Liver (tissue), 9 donors: ENCODE results near the gene COBL. TPM values are rescaled to one million over a fixed set of nuclear protein-coding genes. Genes with fewer than 3 reads are reported as not detected.

Experiments
- DNase-seq: peaks from one replicate; pipeline ENCODE4 v3.0.0-alpha.2; 2017; ENCODE audit warnings: low spot score
- H3K27ac ChIP-seq, 2 donors: one replicate each; pipeline ENCODE4 v1.7.0; 2013; ENCODE audit warnings: inconsistent platforms in 2 of 2, low read length in 2 of 2, control low read depth in 1 of 2, low read depth in 1 of 2, mild to moderate bottlenecking in 1 of 2
- H3K27me3 ChIP-seq, 4 donors: one replicate each; pipeline versions ENCODE4 v1.6.1 to v1.7.0; 2013; ENCODE audit warnings: low read length in 3 of 4, inconsistent platforms in 1 of 4, mild to moderate bottlenecking in 1 of 4, moderate library complexity in 1 of 4; ENCODE audit not compliant: control insufficient read depth in 4 of 4, insufficient read depth in 4 of 4
- H3K36me3 ChIP-seq, 4 donors: one replicate each; pipeline versions ENCODE4 v1.6.1 to v1.7.0; 2013; ENCODE audit warnings: low read length in 3 of 4, mild to moderate bottlenecking in 3 of 4, low read depth in 1 of 4, moderate library complexity in 1 of 4; ENCODE audit not compliant: control insufficient read depth in 4 of 4, insufficient read depth in 3 of 4
- H3K4me1 ChIP-seq, 4 donors: one replicate each; pipeline versions ENCODE4 v1.6.1 to v1.7.0; 2013; ENCODE audit warnings: low read length in 3 of 4, mild to moderate bottlenecking in 3 of 4, moderate library complexity in 1 of 4; ENCODE audit not compliant: control insufficient read depth in 4 of 4, insufficient read depth in 4 of 4
- H3K4me3 ChIP-seq, 3 donors: one replicate each; pipeline versions ENCODE4 v1.6.1 to v1.7.0; 2013; ENCODE audit warnings: low read length in 3 of 3, control low read depth in 1 of 3, low read depth in 1 of 3, mild to moderate bottlenecking in 1 of 3
- H3K9ac ChIP-seq, 2 donors: one replicate each; pipeline ENCODE4 v1.7.0; 2013; ENCODE audit warnings: low read length in 2 of 2, mild to moderate bottlenecking in 2 of 2, moderate library complexity in 2 of 2, control low read depth in 1 of 2, low read depth in 1 of 2
- H3K9me3 ChIP-seq, 4 donors: one replicate each; pipeline versions ENCODE4 v1.6.1 to v1.7.0; 2013; ENCODE audit warnings: low read length in 3 of 4; ENCODE audit not compliant: control insufficient read depth in 4 of 4
- EGR1 ChIP-seq, 2 donors: IDR thresholded peaks; 2 replicates each; pipeline ENCODE4 v1.6.1; 2016 to 2018; ENCODE audit warnings: antibody characterized with exemption in 2 of 2, low read depth in 2 of 2
- FOXA1 ChIP-seq: IDR thresholded peaks from 2 replicates; pipeline ENCODE4 v1.6.1; 2016; ENCODE audit warnings: antibody characterized with exemption
- FOXA2 ChIP-seq: IDR thresholded peaks from 2 replicates; pipeline ENCODE4 v1.6.1; 2016; ENCODE audit warnings: antibody characterized with exemption
- GABPA ChIP-seq, 2 donors: IDR thresholded peaks in 1 of 2; conservative IDR thresholded peaks in 1 of 2; 2 replicates each; pipeline ENCODE4 v1.6.1; 2016; ENCODE audit warnings: antibody characterized with exemption in 2 of 2, mild to moderate bottlenecking in 1 of 2, moderate library complexity in 1 of 2
- HNF4A ChIP-seq, 2 donors: conservative IDR thresholded peaks; 2 replicates each; pipeline ENCODE4 v1.6.1; 2016; ENCODE audit warnings: antibody characterized with exemption in 2 of 2, mild to moderate bottlenecking in 2 of 2
- HNF4G ChIP-seq: IDR thresholded peaks from 2 replicates; pipeline ENCODE4 v1.6.1; 2016; ENCODE audit warnings: antibody characterized with exemption
- JUND ChIP-seq, 2 donors: IDR thresholded peaks; 2 replicates each; pipeline ENCODE4 v1.6.1; 2016; ENCODE audit warnings: antibody characterized with exemption in 2 of 2
- MAX ChIP-seq: IDR thresholded peaks from 2 replicates; pipeline ENCODE4 v1.6.1; 2016; ENCODE audit warnings: antibody characterized with exemption
- NR2F2 ChIP-seq: IDR thresholded peaks from 2 replicates; pipeline ENCODE4 v1.6.1; 2016; ENCODE audit warnings: antibody characterized with exemption
- RAD21 ChIP-seq, 2 donors: IDR thresholded peaks; 2 replicates each; pipeline ENCODE4 v1.6.1; 2016; ENCODE audit warnings: antibody characterized with exemption in 2 of 2, mild to moderate bottlenecking in 2 of 2
- RXRA ChIP-seq, 2 donors: IDR thresholded peaks; 2 replicates each; pipeline ENCODE4 v1.6.1; 2017 to 2018; ENCODE audit warnings: antibody characterized with exemption in 2 of 2, mild to moderate bottlenecking in 1 of 2
- SP1 ChIP-seq: IDR thresholded peaks from 2 replicates; pipeline ENCODE4 v1.6.1; 2018; ENCODE audit warnings: antibody characterized with exemption, mild to moderate bottlenecking
- TAF1 ChIP-seq: conservative IDR thresholded peaks from 2 replicates; pipeline ENCODE4 v1.6.1; 2016; ENCODE audit warnings: antibody characterized with exemption, mild to moderate bottlenecking
- YY1 ChIP-seq: IDR thresholded peaks from 2 replicates; pipeline ENCODE4 v1.6.1; 2016; ENCODE audit warnings: antibody characterized with exemption, mild to moderate bottlenecking
- WGBS: extraction: QIAGEN DNeasy Blood & Tissue Kit; methylation state at CpG from one replicate; pipeline ENCODE4 v1.1.7; 2013; 5-methylcytosine and 5-hydroxymethylcytosine counted together
- polyA plus RNA-seq, 2 donors: library from polyadenylated mRNA; stranded (reverse) in 1 of 2; unstranded in 1 of 2; fragments of 200-250 nt in 1 of 2; fragments of >200 nt in 1 of 2; fragmentation: Nextera tagmentation in 1 of 2; extraction: Ambion mirVana in 1 of 2; gene quantifications; one replicate each; pipeline versions ENCODE4 v1.2.1 to v1.2.3, GENCODE V29; 2013 to 2015
- total RNA-seq, 2 donors: library from RNA; depleted of rRNA; stranded (reverse); fragments of >200 nt; gene quantifications; one replicate each; pipeline ENCODE4 v1.2.3, GENCODE V29; 2014
- TF ChIP-seq, protein P1 (sequence below): IDR thresholded peaks from 2 replicates; pipeline ENCODE4 v1.6.1; 2016; ENCODE audit warnings: antibody characterized with exemption, mild to moderate bottlenecking
- TF ChIP-seq, protein P2 (sequence below): fragments of 150-350 bp; IDR thresholded peaks from 2 replicates; pipeline ENCODE4 v1.5.1; 2017; ENCODE audit warnings: improper control_type of control experiment, low read depth, low read length; ENCODE audit not compliant: missing input control
- TF ChIP-seq, protein P3 (sequence below): IDR thresholded peaks from 2 replicates; pipeline ENCODE4 v1.6.1; 2016; ENCODE audit warnings: antibody characterized with exemption
- TF ChIP-seq, protein P4 (sequence below): IDR thresholded peaks from 2 replicates; pipeline ENCODE4 v1.6.1; 2016; ENCODE audit warnings: antibody characterized with exemption
- donor health status: healthy.
- donor health status: healthy.
- donor health status: healthy.
- donor health status: healthy.
- donor health status: healthy.

COBL gene
- total and polyA plus RNA-seq, 4 donors = 5.8 to 18.7 (median 10.7) TPM

GRCh38 chr7:51012569-51013217 is 303.9 kb downstream of the COBL start:
- Histone ChIP-seq H3K4me3 (no peak overlapping the region), H3K4me1 (no peaks in the 10 kb centered on the region), H3K27me3 (no peaks in the 10 kb centered on the region), H3K36me3 (no peaks in the 10 kb centered on the region), H3K9ac (no peak overlapping the region), H3K9me3 (no peaks in the 10 kb centered on the region), H3K27ac (no peak overlapping the region)
- peak; percentile 24 for DNase-seq
- 78% methylated on average over 8 of the region's 8 CpGs for WGBS
- TF ChIP-seq EGR1 (IDR thresholded peaks at IDR 0.05; ENCODE audit: low read depth in 2 of 2) (no peak), NR2F2 (no peak), MAX (no peak)

GRCh38 chr7:51011710-51012350 is 304.8 kb downstream of the COBL start:
- Histone ChIP-seq H3K27me3 (no peaks in the 10 kb centered on the region), H3K4me1 (no peaks in the 10 kb centered on the region), H3K27ac (no peak overlapping the region), H3K9ac (no peak overlapping the region), H3K9me3 (no peaks in the 10 kb centered on the region), H3K36me3 (no peaks in the 10 kb centered on the region), H3K4me3 (no peak overlapping the region)
- no peak for TF ChIP-seq EGR1 (IDR thresholded peaks at IDR 0.05; ENCODE audit: low read depth in 2 of 2)
- 79% methylated on average over 7 of the region's 7 CpGs for WGBS
- peak; percentile 21 for DNase-seq

- no peaks in the 10 kb centered on the region for H3K4me1 ChIP-seq
- H3K9ac ChIP-seq = no peak overlapping the region
- H3K27me3 ChIP-seq = no peaks in the 10 kb centered on the region
- no peak overlapping the region for H3K4me3 ChIP-seq
- no peaks in the 10 kb centered on the region for H3K9me3 ChIP-seq
- DNase-seq = peak; percentile 21
- WGBS = 80% methylated on average over 7 of the region's 7 CpGs
- TF ChIP-seq RXRA (IDR thresholded peaks at IDR 0.05) (no peak), FOXA2 (no peak), YY1 (no peak), SP1 (no peak), TAF1 (no peak), MAX (no peak), GABPA (IDR thresholded peaks at IDR 0.05 in 1 of 2, conservative IDR thresholded peaks at IDR 0.05 in 1 of 2) (no peak), RAD21 (IDR thresholded peaks at IDR 0.05) (no peak), HNF4A (conservative IDR thresholded peaks at IDR 0.05) (no peak), EGR1 (IDR thresholded peaks at IDR 0.05; ENCODE audit: low read depth in 2 of 2) (no peak), FOXA1 (no peak), HNF4G (no peak), NR2F2 (no peak), JUND (IDR thresholded peaks at IDR 0.05) (no peak)
- TF ChIP-seq, protein P1, sequence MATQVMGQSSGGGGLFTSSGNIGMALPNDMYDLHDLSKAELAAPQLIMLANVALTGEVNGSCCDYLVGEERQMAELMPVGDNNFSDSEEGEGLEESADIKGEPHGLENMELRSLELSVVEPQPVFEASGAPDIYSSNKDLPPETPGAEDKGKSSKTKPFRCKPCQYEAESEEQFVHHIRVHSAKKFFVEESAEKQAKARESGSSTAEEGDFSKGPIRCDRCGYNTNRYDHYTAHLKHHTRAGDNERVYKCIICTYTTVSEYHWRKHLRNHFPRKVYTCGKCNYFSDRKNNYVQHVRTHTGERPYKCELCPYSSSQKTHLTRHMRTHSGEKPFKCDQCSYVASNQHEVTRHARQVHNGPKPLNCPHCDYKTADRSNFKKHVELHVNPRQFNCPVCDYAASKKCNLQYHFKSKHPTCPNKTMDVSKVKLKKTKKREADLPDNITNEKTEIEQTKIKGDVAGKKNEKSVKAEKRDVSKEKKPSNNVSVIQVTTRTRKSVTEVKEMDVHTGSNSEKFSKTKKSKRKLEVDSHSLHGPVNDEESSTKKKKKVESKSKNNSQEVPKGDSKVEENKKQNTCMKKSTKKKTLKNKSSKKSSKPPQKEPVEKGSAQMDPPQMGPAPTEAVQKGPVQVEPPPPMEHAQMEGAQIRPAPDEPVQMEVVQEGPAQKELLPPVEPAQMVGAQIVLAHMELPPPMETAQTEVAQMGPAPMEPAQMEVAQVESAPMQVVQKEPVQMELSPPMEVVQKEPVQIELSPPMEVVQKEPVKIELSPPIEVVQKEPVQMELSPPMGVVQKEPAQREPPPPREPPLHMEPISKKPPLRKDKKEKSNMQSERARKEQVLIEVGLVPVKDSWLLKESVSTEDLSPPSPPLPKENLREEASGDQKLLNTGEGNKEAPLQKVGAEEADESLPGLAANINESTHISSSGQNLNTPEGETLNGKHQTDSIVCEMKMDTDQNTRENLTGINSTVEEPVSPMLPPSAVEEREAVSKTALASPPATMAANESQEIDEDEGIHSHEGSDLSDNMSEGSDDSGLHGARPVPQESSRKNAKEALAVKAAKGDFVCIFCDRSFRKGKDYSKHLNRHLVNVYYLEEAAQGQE = no peak
- TF ChIP-seq, protein P2, sequence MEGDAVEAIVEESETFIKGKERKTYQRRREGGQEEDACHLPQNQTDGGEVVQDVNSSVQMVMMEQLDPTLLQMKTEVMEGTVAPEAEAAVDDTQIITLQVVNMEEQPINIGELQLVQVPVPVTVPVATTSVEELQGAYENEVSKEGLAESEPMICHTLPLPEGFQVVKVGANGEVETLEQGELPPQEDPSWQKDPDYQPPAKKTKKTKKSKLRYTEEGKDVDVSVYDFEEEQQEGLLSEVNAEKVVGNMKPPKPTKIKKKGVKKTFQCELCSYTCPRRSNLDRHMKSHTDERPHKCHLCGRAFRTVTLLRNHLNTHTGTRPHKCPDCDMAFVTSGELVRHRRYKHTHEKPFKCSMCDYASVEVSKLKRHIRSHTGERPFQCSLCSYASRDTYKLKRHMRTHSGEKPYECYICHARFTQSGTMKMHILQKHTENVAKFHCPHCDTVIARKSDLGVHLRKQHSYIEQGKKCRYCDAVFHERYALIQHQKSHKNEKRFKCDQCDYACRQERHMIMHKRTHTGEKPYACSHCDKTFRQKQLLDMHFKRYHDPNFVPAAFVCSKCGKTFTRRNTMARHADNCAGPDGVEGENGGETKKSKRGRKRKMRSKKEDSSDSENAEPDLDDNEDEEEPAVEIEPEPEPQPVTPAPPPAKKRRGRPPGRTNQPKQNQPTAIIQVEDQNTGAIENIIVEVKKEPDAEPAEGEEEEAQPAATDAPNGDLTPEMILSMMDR = no peak
- TF ChIP-seq, protein P3, sequence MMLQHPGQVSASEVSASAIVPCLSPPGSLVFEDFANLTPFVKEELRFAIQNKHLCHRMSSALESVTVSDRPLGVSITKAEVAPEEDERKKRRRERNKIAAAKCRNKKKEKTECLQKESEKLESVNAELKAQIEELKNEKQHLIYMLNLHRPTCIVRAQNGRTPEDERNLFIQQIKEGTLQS = no peak
- TF ChIP-seq, protein P4, sequence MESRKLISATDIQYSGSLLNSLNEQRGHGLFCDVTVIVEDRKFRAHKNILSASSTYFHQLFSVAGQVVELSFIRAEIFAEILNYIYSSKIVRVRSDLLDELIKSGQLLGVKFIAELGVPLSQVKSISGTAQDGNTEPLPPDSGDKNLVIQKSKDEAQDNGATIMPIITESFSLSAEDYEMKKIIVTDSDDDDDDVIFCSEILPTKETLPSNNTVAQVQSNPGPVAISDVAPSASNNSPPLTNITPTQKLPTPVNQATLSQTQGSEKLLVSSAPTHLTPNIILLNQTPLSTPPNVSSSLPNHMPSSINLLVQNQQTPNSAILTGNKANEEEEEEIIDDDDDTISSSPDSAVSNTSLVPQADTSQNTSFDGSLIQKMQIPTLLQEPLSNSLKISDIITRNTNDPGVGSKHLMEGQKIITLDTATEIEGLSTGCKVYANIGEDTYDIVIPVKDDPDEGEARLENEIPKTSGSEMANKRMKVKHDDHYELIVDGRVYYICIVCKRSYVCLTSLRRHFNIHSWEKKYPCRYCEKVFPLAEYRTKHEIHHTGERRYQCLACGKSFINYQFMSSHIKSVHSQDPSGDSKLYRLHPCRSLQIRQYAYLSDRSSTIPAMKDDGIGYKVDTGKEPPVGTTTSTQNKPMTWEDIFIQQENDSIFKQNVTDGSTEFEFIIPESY = no peak
- H3K36me3 ChIP-seq = no peaks in the 10 kb centered on the region
- no peak overlapping the region for H3K27ac ChIP-seq
These were observed 306.1 kb downstream of the COBL start for GRCh38 chr7:51010534-51010933.
